Fibroblast of lung (primary cell): Measurements from ENCODE around the gene CRADD. TPM values are rescaled to one million over a fixed set of nuclear protein-coding genes. Genes with fewer than 3 reads are reported as not detected.

Experiments
- DNase-seq, 2 donors: peaks; one replicate each; pipeline versions ENCODE4 v3.0.0 to v3.0.0-alpha.2; 2010; ENCODE audit warnings: low read depth in 2 of 2
- H2AFZ ChIP-seq: 2 replicates; pipeline ENCODE4 v1.5.1; 2012; ENCODE audit warnings: low read length, control low read depth, inconsistent platforms
- H3K27ac ChIP-seq: 2 replicates; pipeline ENCODE4 v1.5.1; 2011; ENCODE audit warnings: low read length, control low read depth; ENCODE audit not compliant: insufficient read depth
- H3K27me3 ChIP-seq: 2 replicates; pipeline ENCODE4 v1.5.1; 2011; ENCODE audit warnings: mild to moderate bottlenecking, low read length; ENCODE audit not compliant: control insufficient read depth, insufficient read depth
- H3K36me3 ChIP-seq: 2 replicates; pipeline ENCODE4 v1.5.1; 2011; ENCODE audit warnings: low read length; ENCODE audit not compliant: control insufficient read depth, insufficient read depth
- H3K4me1 ChIP-seq: 2 replicates; pipeline ENCODE4 v1.5.1; 2011; ENCODE audit warnings: low read length; ENCODE audit not compliant: control insufficient read depth, insufficient read depth; ENCODE audit errors: extremely low read depth
- H3K4me2 ChIP-seq: 2 replicates; pipeline ENCODE4 v1.5.1; 2011; ENCODE audit warnings: low read length, control low read depth; ENCODE audit not compliant: insufficient read depth; ENCODE audit errors: extremely low read depth
- H3K4me3 ChIP-seq, 4 experiments: fragments of 200-600 bp in 1 of 4; sonication (generic) in 1 of 4; replicated peaks in 1 of 4; 2 replicates each; pipeline ENCODE4 v1.5.1; 2011 to 2016; ENCODE audit warnings: low read length in 4 of 4, low read depth in 3 of 4, mild to moderate bottlenecking in 3 of 4, control low read depth in 2 of 4, inconsistent platforms in 1 of 4, mixed read lengths in 1 of 4; ENCODE audit not compliant: insufficient read depth in 1 of 4; ENCODE audit errors: control extremely low read depth in 1 of 4
- H3K79me2 ChIP-seq: 2 replicates; pipeline ENCODE4 v1.5.1; 2012; ENCODE audit warnings: mild to moderate bottlenecking, low read length, inconsistent platforms; ENCODE audit not compliant: control insufficient read depth, insufficient read depth
- H3K9ac ChIP-seq: 2 replicates; pipeline ENCODE4 v1.5.1; 2011; ENCODE audit warnings: mild to moderate bottlenecking, low read length, control low read depth; ENCODE audit not compliant: insufficient read depth
- H3K9me3 ChIP-seq: 2 replicates; pipeline ENCODE4 v1.5.1; 2012; ENCODE audit warnings: low read depth, low read length; ENCODE audit not compliant: control insufficient read depth, insufficient read depth
- H4K20me1 ChIP-seq: 2 replicates; pipeline ENCODE4 v1.5.1; 2011; ENCODE audit warnings: low read length; ENCODE audit not compliant: control insufficient read depth, insufficient read depth; ENCODE audit errors: extremely low read depth
- CTCF ChIP-seq, 2 donors: IDR thresholded peaks in 1 of 2; conservative IDR thresholded peaks in 1 of 2; 1 replicate in 1 of 2; 2 replicates in 1 of 2; pipeline ENCODE4 v1.5.1; 2011 to 2012; ENCODE audit warnings: low read length in 2 of 2, control low read depth in 1 of 2, inconsistent platforms in 1 of 2, low read depth in 1 of 2, mild to moderate bottlenecking in 1 of 2
- EZH2 ChIP-seq: IDR thresholded peaks from 2 replicates; pipeline ENCODE4 v1.5.1; 2012; ENCODE audit warnings: low read length, control low read depth, mild to moderate bottlenecking; ENCODE audit errors: missing control alignments
- polyA plus RNA-seq, 2 donors: library from polyadenylated mRNA; depleted of rRNA in 1 of 2; stranded (reverse) in 1 of 2; unstranded in 1 of 2; fragments of >200 nt; gene quantifications; 2 replicates each; pipeline ENCODE4 v1.2.1, GENCODE V29; 2011 to 2012; ENCODE audit warnings: missing spikeins in 1 of 2
- total RNA-seq: library from RNA; depleted of rRNA; stranded (reverse); fragments of >200 nt; gene quantifications from 2 replicates; pipeline ENCODE4 v1.2.1, GENCODE V29; 2014

The CRADD gene
- total and polyA plus RNA-seq, 2 donors (not counting 1 experiment from before 2014, with no cell fraction given) = 13.5 to 21.1 TPM

GRCh38 chr12:93802293-93802692 is 125.1 kb downstream of the CRADD start:
- Histone ChIP-seq H3K4me2 (no peak overlapping the region), H3K4me1 (peaks cover 13% of the 10 kb centered on the region), H2AFZ (no peak overlapping the region), H3K9me3 (no peaks in the 10 kb centered on the region), H3K36me3 (no peaks in the 10 kb centered on the region), H3K27me3 (no peaks in the 10 kb centered on the region), H3K79me2 (no peaks in the 10 kb centered on the region), H3K9ac (no peak overlapping the region), H3K4me3 (no peak overlapping the region), H4K20me1 (no peaks in the 10 kb centered on the region), H3K27ac (no peak overlapping the region)
- no peak for DNase-seq
- no peak for TF ChIP-seq EZH2
- TF ChIP-seq CTCF (conservative IDR thresholded peaks at IDR 0.05 in 1 of 2, IDR thresholded peaks at IDR 0.05 in 1 of 2; ENCODE audit: low read depth in 1 of 2, low read length in 2 of 2) = no peak

GRCh38 chr12:93802698-93803423 is 125.7 kb downstream of the CRADD start:
- Histone ChIP-seq H3K79me2 (no peaks in the 10 kb centered on the region), H3K36me3 (no peaks in the 10 kb centered on the region), H3K4me1 (peaks cover 13% of the 10 kb centered on the region), H3K27me3 (no peaks in the 10 kb centered on the region), H4K20me1 (no peaks in the 10 kb centered on the region), H2AFZ (peak overlapping the region; percentile 2), H3K4me2 (peak overlapping the region; percentile 55), H3K9me3 (no peaks in the 10 kb centered on the region), H3K4me3 (peak overlapping the region in 1 of 4 experiments; percentile 12), H3K9ac (no peak overlapping the region), H3K27ac (peak overlapping the region; percentile 15)
- TF ChIP-seq CTCF (conservative IDR thresholded peaks at IDR 0.05 in 1 of 2, IDR thresholded peaks at IDR 0.05 in 1 of 2; ENCODE audit: low read depth in 1 of 2, low read length in 2 of 2) = peak; percentile 54 to 56
- TF ChIP-seq EZH2 = no peak
- peak; percentile 40 to 77 for DNase-seq

- Histone ChIP-seq H3K36me3 (no peaks in the 10 kb centered on the region), H2AFZ (peak overlapping the region; percentile 9), H3K4me1 (peaks cover 12% of the 10 kb centered on the region), H3K4me2 (peak overlapping the region; percentile 67), H3K9me3 (no peaks in the 10 kb centered on the region), H3K79me2 (no peaks in the 10 kb centered on the region), H3K27ac (peak overlapping the region; percentile 15), H3K27me3 (no peaks in the 10 kb centered on the region), H3K4me3 (peak overlapping the region in 1 of 4 experiments; percentile 12), H3K9ac (no peak overlapping the region), H4K20me1 (no peaks in the 10 kb centered on the region)
- TF ChIP-seq EZH2 (no peak), CTCF (conservative IDR thresholded peaks at IDR 0.05 in 1 of 2, IDR thresholded peaks at IDR 0.05 in 1 of 2; ENCODE audit: low read depth in 1 of 2, low read length in 2 of 2) (no peak)
- DNase-seq = peak; percentile 88
Measured at GRCh38 chr12:93803424-93803807, 126.2 kb downstream of the CRADD start.
